Activated CD4-positive, alpha-beta T cell treated with anti-CD3 and anti-CD28 coated beads, Interleukin-2, amount 10 ng/mL, durations not matched to agents 7 days and 5 days (primary cell): ENCODE measurements around the gene NELFCD. TPM values are rescaled to one million over a fixed set of nuclear protein-coding genes. Genes with fewer than 3 reads are reported as not detected.

ENCODE experiments used
- CTCF ChIA-PET: fragments of 350-600 bp; sonication (Branson Sonifier 250); formaldehyde crosslinking; loops from one replicate; lab custom pipeline; 2021; ENCODE audit warnings: antibody characterized with exemption; lab: Charles Lee
- POLR2A ChIA-PET: fragments of 350-600 bp; sonication (Branson Sonifier 250); formaldehyde crosslinking; loops from one replicate; lab custom pipeline; 2021; ENCODE audit warnings: antibody characterized with exemption; lab: Charles Lee
- DNase-seq: peaks from one replicate; pipeline ENCODE4 v3.0.0-alpha.2; 2020
- H3K27ac Mint-ChIP-seq: one replicate; pipeline ENCODE4 v1.8.0; 2021; ENCODE audit warnings: mild to moderate bottlenecking, moderate library complexity, mixed read lengths
- H3K27me3 Mint-ChIP-seq: one replicate; pipeline ENCODE4 v1.8.0; 2021; ENCODE audit warnings: mixed read lengths
- H3K36me3 Mint-ChIP-seq: one replicate; pipeline ENCODE4 v1.8.0; 2021; ENCODE audit warnings: low read depth, mixed read lengths
- H3K4me1 Mint-ChIP-seq: one replicate; pipeline ENCODE4 v1.8.0; 2021; ENCODE audit warnings: mixed read lengths
- H3K4me3 Mint-ChIP-seq: one replicate; pipeline ENCODE4 v1.8.0; 2021; ENCODE audit warnings: mild to moderate bottlenecking, moderate library complexity, mixed read lengths
- H3K9me3 Mint-ChIP-seq: one replicate; pipeline ENCODE4 v1.8.0; 2021; ENCODE audit warnings: mixed read lengths
- total RNA-seq, 2 experiments: library from RNA; stranded (reverse); gene quantifications; one replicate each; pipeline ENCODE4 v1.2.3, GENCODE V29; 2021

Gene NELFCD
- total RNA-seq, 2 experiments from 2014 or later = 90.1 to 98.2 TPM

GRCh38 chr20:59001449-59002171, 20.6 kb downstream of the NELFCD start:
- no peak overlapping the region for H3K27ac Mint-ChIP-seq
- H3K9me3 Mint-ChIP-seq = no peaks in the 10 kb centered on the region
- H3K4me3 Mint-ChIP-seq = no peak overlapping the region
- ChIA-PET POLR2A (no interaction called here), CTCF (no interaction called here)
- DNase-seq = no peak
- H3K4me1 Mint-ChIP-seq = peaks cover 35% of the 10 kb centered on the region
- H3K27me3 Mint-ChIP-seq = no peaks in the 10 kb centered on the region
- H3K36me3 Mint-ChIP-seq = peaks cover 40% of the 10 kb centered on the region

- H3K36me3 Mint-ChIP-seq = peaks cover 34% of the 10 kb centered on the region
- no peak overlapping the region for H3K27ac Mint-ChIP-seq
- POLR2A ChIA-PET = no interaction called here
- H3K4me1 Mint-ChIP-seq = peaks cover 35% of the 10 kb centered on the region
- no peaks in the 10 kb centered on the region for H3K27me3 Mint-ChIP-seq
- H3K4me3 Mint-ChIP-seq = no peak overlapping the region
- no peaks in the 10 kb centered on the region for H3K9me3 Mint-ChIP-seq
- no peak for DNase-seq
- CTCF ChIA-PET = no interaction called here
Measured at GRCh38 chr20:59002388-59002787, 21.3 kb downstream of the NELFCD start.

- H3K4me3 Mint-ChIP-seq = no peak overlapping the region
- no peak for DNase-seq
- H3K4me1 Mint-ChIP-seq = peaks cover 35% of the 10 kb centered on the region
- POLR2A ChIA-PET = no interaction called here
- no peak overlapping the region for H3K27ac Mint-ChIP-seq
- CTCF ChIA-PET = interaction anchor here (0.6 kb wide), 1 partner anchor 83 kb away, joined by 6 read pairs; no protein-coding TSS in a partner anchor
- H3K9me3 Mint-ChIP-seq = no peaks in the 10 kb centered on the region
- peaks cover 30% of the 10 kb centered on the region for H3K36me3 Mint-ChIP-seq
- H3K27me3 Mint-ChIP-seq = no peaks in the 10 kb centered on the region
Measured at GRCh38 chr20:59002874-59003399, 21.9 kb downstream of the NELFCD start.

- H3K9me3 Mint-ChIP-seq = no peaks in the 10 kb centered on the region
- no peak for DNase-seq
- peaks cover 27% of the 10 kb centered on the region for H3K36me3 Mint-ChIP-seq
- peak overlapping the region; percentile 45 for H3K4me3 Mint-ChIP-seq
- ChIA-PET CTCF (interaction anchor here (2.8 kb wide), 1 partner anchor 11 kb away, joined by 10 read pairs; no protein-coding TSS in a partner anchor), POLR2A (no interaction called here)
- peak overlapping the region; percentile 91 for H3K27ac Mint-ChIP-seq
- peaks cover 35% of the 10 kb centered on the region for H3K4me1 Mint-ChIP-seq
- no peaks in the 10 kb centered on the region for H3K27me3 Mint-ChIP-seq
Measured at GRCh38 chr20:59003836-59004492, 22.9 kb downstream of the NELFCD start.

- ChIA-PET CTCF (interaction anchor here (2.8 kb wide), 1 partner anchor 10 kb away, joined by 10 read pairs; no protein-coding TSS in a partner anchor), POLR2A (no interaction called here)
- H3K4me1 Mint-ChIP-seq = peaks cover 35% of the 10 kb centered on the region
- H3K9me3 Mint-ChIP-seq = no peaks in the 10 kb centered on the region
- peak overlapping the region; percentile 78 for H3K4me3 Mint-ChIP-seq
- peak; percentile 47 for DNase-seq
- H3K36me3 Mint-ChIP-seq = peaks cover 26% of the 10 kb centered on the region
- peak overlapping the region; percentile 91 for H3K27ac Mint-ChIP-seq
- no peaks in the 10 kb centered on the region for H3K27me3 Mint-ChIP-seq
Measured at GRCh38 chr20:59004493-59004762, 23.4 kb downstream of the NELFCD start.

- Mint-ChIP-seq H3K4me1 (peaks cover 35% of the 10 kb centered on the region), H3K27ac (peak overlapping the region; percentile 91), H3K36me3 (peaks cover 24% of the 10 kb centered on the region), H3K9me3 (no peaks in the 10 kb centered on the region), H3K27me3 (no peaks in the 10 kb centered on the region), H3K4me3 (peak overlapping the region; percentile 78)
- ChIA-PET CTCF (interaction anchor here (0.9 to 2.8 kb wide), 2 partner anchors 10 to 203 kb away, joined by 3 to 10 read pairs; no protein-coding TSS in a partner anchor), POLR2A (no interaction called here)
- peak; percentile 58 for DNase-seq
Measured at GRCh38 chr20:59004763-59005522, 23.9 kb downstream of the NELFCD start.

- Mint-ChIP-seq H3K4me1 (peaks cover 39% of the 10 kb centered on the region), H3K36me3 (peaks cover 21% of the 10 kb centered on the region), H3K4me3 (peak overlapping the region; percentile 78), H3K27me3 (no peaks in the 10 kb centered on the region), H3K27ac (peak overlapping the region; percentile 91), H3K9me3 (no peaks in the 10 kb centered on the region)
- CTCF ChIA-PET = interaction anchor here (0.9 to 2.8 kb wide), 2 partner anchors 9 to 202 kb away, joined by 3 to 10 read pairs; no protein-coding TSS in a partner anchor
- no peak for DNase-seq
- POLR2A ChIA-PET = no interaction called here
Measured at GRCh38 chr20:59005523-59006166, 24.6 kb downstream of the NELFCD start.

- peak overlapping the region; percentile 78 for H3K4me3 Mint-ChIP-seq
- H3K27ac Mint-ChIP-seq = peak overlapping the region; percentile 91
- POLR2A ChIA-PET = no interaction called here
- H3K4me1 Mint-ChIP-seq = peaks cover 46% of the 10 kb centered on the region
- no peaks in the 10 kb centered on the region for H3K9me3 Mint-ChIP-seq
- H3K36me3 Mint-ChIP-seq = peaks cover 21% of the 10 kb centered on the region
- no peak for DNase-seq
- CTCF ChIA-PET = interaction anchor here (2.8 kb wide), 1 partner anchor 8 kb away, joined by 10 read pairs; no protein-coding TSS in a partner anchor
- no peaks in the 10 kb centered on the region for H3K27me3 Mint-ChIP-seq
Measured at GRCh38 chr20:59006167-59006863, 25.3 kb downstream of the NELFCD start.

GRCh38 chr20:59006864-59007664, 26.0 kb downstream of the NELFCD start, which contains the start of gene CTSZ:
CTSZ (minus strand) TSS chr20:59007254; CDS start chr20:59007128, 126 bp downstream.
- POLR2A ChIA-PET = no interaction called here
- Mint-ChIP-seq H3K27me3 (no peaks in the 10 kb centered on the region), H3K27ac (peak within 1 kb of the TSS; percentile 91), H3K4me3 (peak within 1 kb of the TSS; percentile 78), H3K4me1 (peaks cover 51% of the 10 kb centered on the region), H3K36me3 (peaks cover 17% of the 10 kb centered on the region), H3K9me3 (no peaks in the 10 kb centered on the region)
- peak; percentile 53 for DNase-seq
- CTCF ChIA-PET = no interaction called here

GRCh38 chr20:59007665-59008511, 26.8 kb downstream of the NELFCD start:
- H3K27ac Mint-ChIP-seq = peak overlapping the region; percentile 41
- peaks cover 11% of the 10 kb centered on the region for H3K36me3 Mint-ChIP-seq
- no peak for DNase-seq
- ChIA-PET POLR2A (no interaction called here), CTCF (interaction anchor here (1.1 to 1.6 kb wide), 2 partner anchors 11 to 24 kb away, joined by 3 to 7 read pairs; partner anchors contain the start of gene TUBB1)
- H3K4me1 Mint-ChIP-seq = peaks cover 56% of the 10 kb centered on the region
- no peaks in the 10 kb centered on the region for H3K27me3 Mint-ChIP-seq
- no peaks in the 10 kb centered on the region for H3K9me3 Mint-ChIP-seq
- peak overlapping the region; percentile 71 for H3K4me3 Mint-ChIP-seq
